Stimulated activated CD8-positive, alpha-beta memory T cell treated with anti-CD3 and anti-CD28 coated beads, Interleukin-15, amount 100 ng/mL, for 24 hours (primary cell): ENCODE measurements around the gene MRPL41.
"Not testable (repeated sequence)": the region's sequence is repeated elsewhere in the genome, so short reads cannot be mapped to it uniquely, and the experiment has no call there.

Source experiments
- DNase-seq: peaks from one replicate; pipeline ENCODE4 v3.0.0-alpha.2; 2020; ENCODE audit warnings: low read depth

Gene MRPL41

GRCh38 chr9:137551264-137552021, at the start of gene MRPL41:
Gene MRPL41 (plus strand): TSS chr9:137551879. CDS start chr9:137552082, 203 bp downstream.
- DNase-seq = peak; percentile 76

- DNase-seq = no peak
Measured at GRCh38 chr9:137502008-137502911, 49.4 kb upstream of the MRPL41 start.

DNA sequence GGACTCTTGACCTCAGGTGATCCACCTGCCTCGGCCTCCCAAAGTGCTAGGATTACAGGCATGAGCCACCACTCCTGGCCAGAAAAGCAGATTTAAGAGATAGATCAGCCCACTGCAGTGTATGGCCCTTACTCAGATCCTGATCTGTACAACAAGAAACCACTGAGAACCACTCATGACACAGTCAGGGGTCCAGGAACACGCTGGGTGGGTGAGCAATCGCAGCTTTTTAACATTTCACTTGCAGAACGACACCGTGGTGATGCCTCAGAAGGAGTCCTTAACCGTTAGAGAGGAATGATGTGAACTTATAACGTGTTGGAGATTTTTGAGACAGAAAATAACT, 47.3 kb upstream of the MRPL41 start:
- DNase-seq = no peak

- DNase-seq = no peak
Measured at GRCh38 chr9:137505421-137506140, 46.1 kb upstream of the MRPL41 start.

- DNase-seq = no peak
Measured at GRCh38 chr9:137506274-137506673, 45.4 kb upstream of the MRPL41 start.

DNA sequence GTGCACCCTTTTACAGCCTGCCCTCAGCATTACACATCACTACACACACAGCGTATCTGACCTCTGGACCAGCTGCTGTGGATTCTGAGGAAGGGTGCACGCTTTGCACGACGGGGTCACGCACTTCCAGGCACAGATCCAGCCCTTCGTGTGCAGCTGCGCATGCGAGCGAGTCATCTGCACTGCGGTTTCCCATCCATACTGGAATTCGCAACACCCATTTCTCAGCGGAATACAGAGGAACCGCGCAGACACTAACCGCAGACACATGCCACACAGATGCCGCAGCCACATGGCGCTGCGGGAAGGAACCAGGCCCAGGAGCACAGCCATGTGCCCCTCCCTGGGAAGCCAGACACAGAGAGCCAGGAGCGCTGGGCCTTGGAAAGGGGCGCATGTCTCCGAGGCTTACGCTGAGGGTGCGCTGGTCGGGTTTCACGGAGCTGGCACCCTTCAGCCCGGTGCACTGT, 44.9 kb upstream of the MRPL41 start:
- DNase-seq = no peak

- no peak for DNase-seq
Measured at GRCh38 chr9:137509198-137509597, 42.5 kb upstream of the MRPL41 start.

- DNase-seq = not testable (repeated sequence)
Measured at GRCh38 chr9:137511126-137511525, 40.6 kb upstream of the MRPL41 start.

GRCh38 chr9:137511758-137512463, 39.8 kb upstream of the MRPL41 start:
- no peak for DNase-seq

GRCh38 chr9:137513136-137513535, 38.5 kb upstream of the MRPL41 start:
- DNase-seq = not testable (repeated sequence)

DNA sequence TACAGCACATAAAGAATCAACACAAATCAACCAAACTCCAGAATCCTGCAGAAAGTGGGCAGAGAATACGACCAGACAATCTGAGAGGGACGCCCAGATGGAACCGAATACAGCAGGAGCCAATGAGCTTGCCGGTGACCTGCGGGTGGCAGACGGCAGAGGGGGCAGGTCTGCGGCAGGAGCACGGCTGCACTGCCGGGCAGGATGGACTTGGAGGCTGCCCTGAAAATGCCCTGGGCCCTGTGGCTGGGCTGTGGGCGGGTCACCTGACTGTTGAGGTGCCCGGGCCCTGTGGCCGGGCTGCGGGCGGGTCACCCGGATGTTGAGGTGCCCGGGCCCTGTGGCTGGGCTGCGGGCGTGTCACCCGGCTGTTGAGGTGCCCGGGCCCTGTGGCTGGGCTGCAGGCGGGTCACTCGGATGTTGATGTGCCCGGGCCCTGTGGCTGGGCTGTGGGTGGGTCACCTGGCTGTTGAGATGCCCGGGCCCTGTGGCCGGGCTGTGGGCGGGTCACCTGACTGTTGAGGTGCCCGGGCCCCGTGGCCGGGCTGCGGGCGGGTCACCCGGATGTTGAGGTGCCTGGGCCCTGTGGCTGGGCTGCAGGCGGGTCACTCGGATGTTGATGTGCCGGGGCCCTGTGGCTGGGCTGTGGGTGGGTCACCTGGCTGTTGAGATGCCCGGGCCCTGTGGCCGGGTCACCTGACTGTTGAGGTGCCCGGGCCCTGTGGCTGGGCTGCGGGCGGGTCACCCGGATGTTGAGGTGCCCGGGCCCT, 37.7 kb upstream of the MRPL41 start:
- not testable (repeated sequence) for DNase-seq

GRCh38 chr9:137514691-137515337, 36.9 kb upstream of the MRPL41 start:
- DNase-seq = no peak

DNA sequence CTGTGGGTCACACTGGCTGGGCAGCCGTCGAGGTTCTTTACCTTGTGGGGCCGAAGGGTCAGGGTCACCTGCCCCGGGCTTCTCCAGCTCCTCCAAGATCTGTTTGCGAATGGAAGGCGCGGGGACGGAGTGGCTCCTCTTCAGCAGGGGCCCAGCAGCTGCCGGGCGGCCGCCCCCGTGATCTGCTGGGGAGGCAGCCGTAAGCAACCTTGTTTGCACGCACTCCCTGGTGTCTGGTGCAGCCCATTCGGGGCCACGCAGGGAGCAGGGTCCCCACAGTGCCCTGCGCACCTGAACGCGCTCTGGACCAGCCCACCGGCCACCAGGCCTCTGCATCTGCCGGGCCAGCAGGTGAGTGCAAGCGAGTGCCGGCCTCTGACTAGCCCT, 36.3 kb upstream of the MRPL41 start:
- DNase-seq = no peak

GRCh38 chr9:137516144-137516917, 35.3 kb upstream of the MRPL41 start:
- no peak for DNase-seq

GRCh38 chr9:137518661-137519459, 32.8 kb upstream of the MRPL41 start:
- not testable (repeated sequence) for DNase-seq

DNA sequence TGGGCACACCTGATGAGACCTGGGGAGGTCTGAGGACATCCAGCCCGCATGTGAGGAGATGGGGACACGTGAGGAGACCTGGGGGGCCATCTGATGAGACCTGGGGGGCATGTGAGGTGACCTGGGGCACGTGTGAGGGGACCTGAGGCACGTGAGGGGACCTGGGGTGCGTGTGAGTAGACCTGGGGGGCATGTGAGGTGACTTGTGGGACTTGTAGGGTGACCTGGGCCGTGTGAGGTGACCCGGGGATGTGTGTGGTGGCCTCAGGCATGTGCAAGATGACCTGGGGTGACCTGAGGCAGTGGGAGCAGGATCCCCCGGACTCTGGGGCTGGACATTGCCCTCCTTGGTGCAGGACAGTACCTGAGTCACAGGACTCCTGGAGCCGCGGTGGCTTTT, 32.1 kb upstream of the MRPL41 start:
- DNase-seq = no peak

DNA sequence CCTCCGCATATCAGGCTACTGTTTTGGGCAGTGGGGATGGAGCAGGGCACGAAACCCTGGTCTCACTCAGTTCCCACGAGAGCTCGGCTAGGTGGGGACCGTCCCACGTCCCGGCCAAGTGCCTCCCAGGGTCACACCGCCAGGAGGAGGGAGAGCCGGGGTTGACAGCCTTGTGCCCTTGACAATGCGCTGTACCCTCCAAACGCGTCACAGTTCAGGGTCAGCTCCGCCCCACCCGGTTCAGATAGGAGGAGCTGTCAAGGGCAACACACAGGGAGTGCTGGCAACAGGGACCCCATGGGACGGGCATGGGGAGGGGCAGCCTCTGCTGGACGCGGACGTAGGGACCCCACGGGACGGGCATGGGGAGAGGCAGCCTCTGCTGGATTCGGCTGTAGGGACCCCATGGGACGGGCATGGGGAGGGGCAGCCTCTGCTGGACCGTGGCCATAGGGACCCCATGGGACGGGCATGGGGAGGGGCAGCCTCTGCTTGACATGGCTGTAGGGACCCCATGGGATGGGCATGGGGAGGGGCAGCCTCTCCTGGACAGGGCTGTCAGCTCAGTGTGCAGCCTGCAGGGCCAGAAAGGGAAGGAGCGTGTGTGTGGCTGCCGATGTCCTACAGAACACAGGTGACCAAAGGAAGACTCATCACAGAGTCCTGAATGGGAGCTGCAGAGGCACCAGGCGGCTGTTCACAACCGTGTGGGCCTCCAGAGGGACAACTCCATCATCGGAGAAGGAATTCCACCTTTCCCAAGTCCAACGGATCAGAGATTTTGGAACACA, 30.9 kb upstream of the MRPL41 start:
- DNase-seq = no peak

DNA sequence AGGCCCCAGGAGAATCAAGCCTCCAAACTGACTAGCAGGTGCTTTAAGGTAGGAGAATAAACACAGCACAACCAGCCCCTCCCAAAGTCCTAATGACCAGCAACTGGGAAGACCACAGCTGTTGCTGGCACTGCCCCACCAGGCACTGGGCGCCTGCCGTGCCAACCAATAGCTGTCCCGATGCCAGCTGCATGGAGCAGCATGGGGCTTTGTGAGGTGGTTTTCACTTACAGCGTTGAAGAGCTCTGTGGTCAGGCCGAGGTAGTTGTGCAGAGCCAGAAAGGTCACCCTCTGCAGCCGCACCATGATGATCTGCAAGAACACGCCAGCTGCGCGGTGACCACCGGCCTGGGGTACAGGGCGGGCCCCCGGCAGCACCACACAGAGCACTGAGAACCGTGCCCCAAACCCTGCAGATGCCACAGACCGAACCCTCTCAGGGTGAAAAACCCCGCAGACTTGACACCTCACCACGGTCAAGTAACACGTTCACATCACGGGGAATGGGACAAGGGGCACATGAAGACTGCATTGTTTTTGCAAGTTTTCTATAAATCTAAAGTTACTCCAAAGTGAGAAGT, 30.2 kb upstream of the MRPL41 start:
- no peak for DNase-seq
